ENCODE measurements around the gene ZACN. TPM values are rescaled to one million over a fixed set of nuclear protein-coding genes. Genes with fewer than 3 reads are reported as not detected.

ZACN gene
- polyA plus RNA-seq, 1 experiment = 0.05 TPM

- H3K27me3 ChIP-seq (ENCODE audit: control insufficient read depth, insufficient read depth, low read length) = peaks cover 53% of the 10 kb centered on the region
- no peak for DNase-seq (ENCODE audit: low read depth)
- no peak within 1 kb of the TSS for H3K4me3 ChIP-seq (ENCODE audit: low read depth, low read length)
- CTCF ChIA-PET = interaction anchor here (1.8 kb wide), 1 partner anchor 60 kb away, joined by 3 read pairs; no protein-coding TSS in a partner anchor
- POLR2A ChIA-PET = no interaction called here
- no peak for TF ChIP-seq CTCF (IDR thresholded peaks at IDR 0.05; ENCODE audit: insufficient read depth, low read depth, low read length)
- H3K36me3 ChIP-seq (ENCODE audit: control insufficient read depth, insufficient read depth, low read length) = no peaks in the 10 kb centered on the region
Observed at GRCh38 chr17:76074390-76075363, 4.3 kb upstream of the ZACN start, which contains the start of gene GALR2. TSS of gene GALR2 (plus strand) at chr17:76074781. CDS start at chr17:76074884, 103 bp downstream.

DNA sequence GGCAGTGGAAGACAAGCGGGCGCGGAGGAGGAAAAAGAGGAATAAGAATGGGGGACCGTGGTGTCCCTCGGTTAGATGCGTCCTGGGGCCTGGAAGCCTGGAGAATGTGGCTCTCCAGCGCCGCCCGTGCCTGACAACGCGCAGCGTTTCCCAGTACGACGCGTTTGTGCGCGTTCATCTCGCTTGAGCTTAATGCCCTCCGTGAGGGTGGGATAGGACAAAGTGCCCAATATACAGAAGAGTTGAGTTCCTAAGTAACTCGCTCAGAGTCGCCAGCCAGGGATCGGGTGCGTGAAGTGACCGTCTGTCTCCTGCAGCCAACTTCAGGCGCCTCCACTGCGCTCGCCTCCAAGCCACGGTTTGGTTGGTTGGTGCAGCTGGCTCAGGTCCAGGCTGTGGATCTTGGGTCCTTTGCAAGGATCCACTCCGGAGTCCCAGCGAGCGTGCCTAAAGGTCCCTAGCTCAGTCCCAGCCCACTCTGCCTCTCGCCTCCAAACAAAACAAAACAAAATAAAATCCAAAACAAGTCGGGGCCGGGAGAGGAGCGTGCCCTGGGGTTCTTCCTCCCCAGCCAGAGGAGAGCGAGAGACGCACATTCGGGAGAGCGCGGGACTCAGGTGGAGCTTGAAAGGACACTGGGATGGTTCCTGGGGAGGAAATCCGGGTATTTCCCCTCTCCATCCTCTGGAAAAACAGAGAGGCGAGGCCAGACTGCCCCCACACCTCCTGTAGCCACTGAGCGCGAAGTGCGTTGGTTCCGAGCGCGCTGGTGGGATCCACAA is 3.4 kb upstream of the ZACN start:
- ChIA-PET POLR2A (no interaction called here), CTCF (interaction anchor here (1.8 kb wide), 1 partner anchor 61 kb away, joined by 3 read pairs; no protein-coding TSS in a partner anchor)

DNA sequence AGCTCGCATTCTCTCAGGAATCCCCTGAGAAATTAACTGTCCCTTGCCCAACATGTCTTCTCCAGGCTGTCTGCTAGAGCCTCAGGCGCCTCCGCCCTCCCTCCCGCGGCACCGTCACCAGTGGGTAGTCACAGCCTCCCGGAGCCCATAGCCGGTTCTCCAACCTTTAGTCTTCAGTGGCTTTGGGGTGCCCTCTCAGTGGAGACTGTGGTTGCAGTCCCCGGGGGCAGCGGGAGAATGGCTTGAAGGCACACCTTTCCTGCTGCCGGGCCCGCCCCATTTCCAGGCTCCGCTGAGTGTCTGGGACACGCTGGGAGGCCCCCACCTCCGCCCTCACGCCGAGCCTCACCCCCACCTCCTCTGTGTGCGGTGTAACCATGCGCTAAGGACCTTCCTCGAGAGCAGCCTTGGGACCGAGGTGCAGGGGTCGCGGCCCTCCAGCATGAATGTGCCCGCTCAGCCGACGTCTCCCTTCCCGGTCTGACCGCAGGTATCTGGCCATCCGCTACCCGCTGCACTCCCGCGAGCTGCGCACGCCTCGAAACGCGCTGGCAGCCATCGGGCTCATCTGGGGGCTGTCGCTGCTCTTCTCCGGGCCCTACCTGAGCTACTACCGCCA is 2.7 kb upstream of the ZACN start:
- Histone ChIP-seq H3K4me3 (ENCODE audit: low read depth, low read length) (no peak overlapping the region), H3K27me3 (ENCODE audit: control insufficient read depth, insufficient read depth, low read length) (peaks cover 63% of the 10 kb centered on the region), H3K36me3 (ENCODE audit: control insufficient read depth, insufficient read depth, low read length) (no peaks in the 10 kb centered on the region)
- POLR2A ChIA-PET = no interaction called here
- CTCF ChIA-PET = interaction anchor here (0.9 kb wide), 1 partner anchor 62 kb away, joined by 3 read pairs; no protein-coding TSS in a partner anchor
- TF ChIP-seq CTCF (IDR thresholded peaks at IDR 0.05; ENCODE audit: insufficient read depth, low read depth, low read length) = no peak
- no peak for DNase-seq (ENCODE audit: low read depth)

More for the DNA sequence above, 3.4 kb upstream of the ZACN start:
- no peaks in the 10 kb centered on the region for H3K36me3 ChIP-seq (ENCODE audit: control insufficient read depth, insufficient read depth, low read length)
- DNase-seq (ENCODE audit: low read depth) = no peak
- no peak overlapping the region for H3K4me3 ChIP-seq (ENCODE audit: low read depth, low read length)
- no peak for TF ChIP-seq CTCF (IDR thresholded peaks at IDR 0.05; ENCODE audit: insufficient read depth, low read depth, low read length)
- peaks cover 62% of the 10 kb centered on the region for H3K27me3 ChIP-seq (ENCODE audit: control insufficient read depth, insufficient read depth, low read length)

- H3K4me3 ChIP-seq (ENCODE audit: low read depth, low read length) = no peak overlapping the region
- ChIA-PET CTCF (interaction anchor here (0.9 to 1.2 kb wide), 2 partner anchors 45 to 63 kb away, joined by 3 to 4 read pairs; no protein-coding TSS in a partner anchor), POLR2A (no interaction called here)
- no peaks in the 10 kb centered on the region for H3K36me3 ChIP-seq (ENCODE audit: control insufficient read depth, insufficient read depth, low read length)
- DNase-seq (ENCODE audit: low read depth) = no peak
- TF ChIP-seq CTCF (IDR thresholded peaks at IDR 0.05; ENCODE audit: insufficient read depth, low read depth, low read length) = no peak
- peaks cover 63% of the 10 kb centered on the region for H3K27me3 ChIP-seq (ENCODE audit: control insufficient read depth, insufficient read depth, low read length)
Observed at GRCh38 chr17:76076765-76077583, 2.0 kb upstream of the ZACN start.

Measured in BJ (cell line).